ENCODE data around the gene STX1B.

DNA sequence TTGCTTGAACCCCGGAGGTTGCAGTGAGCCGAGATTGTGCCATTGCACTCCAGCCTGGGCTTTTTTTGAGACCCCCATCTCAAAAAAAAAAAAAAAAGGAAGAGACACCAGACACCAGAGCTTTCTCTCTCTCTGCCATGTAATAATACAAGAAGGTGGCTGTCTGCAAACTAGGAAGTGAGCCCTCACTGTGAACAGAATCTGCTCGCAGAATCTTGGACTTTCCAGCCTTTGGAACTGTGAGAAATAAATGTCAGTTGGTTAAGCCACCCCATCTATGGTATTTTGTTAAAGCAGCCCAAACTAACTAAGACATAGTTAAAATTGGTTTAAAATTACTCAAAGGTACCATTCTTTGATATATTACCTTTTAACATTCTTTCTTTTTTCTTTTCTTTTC is 10.1 kb upstream of the STX1B start:
- TF ChIP-seq POLR2A (IDR thresholded peaks at IDR 0.05) (no peak), CTCF (IDR thresholded peaks at IDR 0.05) (no peak)
